Ishikawa (cell line): Measurements from ENCODE around the gene IL1A.

Source experiments
- CEBPB ChIP-seq: IDR thresholded peaks from 2 replicates; pipeline ENCODE4 v1.6.1; 2012
- CREB1 ChIP-seq: IDR thresholded peaks from 2 replicates; pipeline ENCODE4 v1.6.1; 2012; ENCODE audit warnings: low read depth
- EGR1 ChIP-seq: IDR thresholded peaks from 2 replicates; pipeline ENCODE4 v1.6.1; 2012
- EP300 ChIP-seq: IDR thresholded peaks from 2 replicates; pipeline ENCODE4 v1.6.1; 2012; ENCODE audit warnings: borderline replicate concordance
- FOXM1 ChIP-seq: IDR thresholded peaks from 2 replicates; pipeline ENCODE4 v1.6.1; 2012; ENCODE audit warnings: low read depth, borderline replicate concordance
- MAX ChIP-seq: IDR thresholded peaks from 2 replicates; pipeline ENCODE4 v1.6.1; 2012
- NFIC ChIP-seq: IDR thresholded peaks from 2 replicates; pipeline ENCODE4 v1.6.1; 2012
- RAD21 ChIP-seq: IDR thresholded peaks from 2 replicates; pipeline ENCODE4 v1.6.1; 2012; ENCODE audit warnings: low read depth
- TAF1 ChIP-seq: IDR thresholded peaks from 2 replicates; pipeline ENCODE4 v1.6.1; 2012; ENCODE audit warnings: low read depth, mild to moderate bottlenecking
- TCF12 ChIP-seq: IDR thresholded peaks from 2 replicates; pipeline ENCODE4 v1.6.1; 2012; ENCODE audit warnings: low read depth
- TEAD4 ChIP-seq: IDR thresholded peaks from 2 replicates; pipeline ENCODE4 v1.6.1; 2012
- YY1 ChIP-seq: IDR thresholded peaks from 2 replicates; pipeline ENCODE4 v1.6.1; 2012; ENCODE audit warnings: low read depth
- ZBTB7A ChIP-seq: IDR thresholded peaks from 2 replicates; pipeline ENCODE4 v1.6.1; 2012; ENCODE audit warnings: low read depth
- TF ChIP-seq, protein P1 (sequence below): IDR thresholded peaks from 2 replicates; pipeline ENCODE4 v1.6.1; 2012
- TF ChIP-seq, protein P2 (sequence below): IDR thresholded peaks from 2 replicates; pipeline ENCODE4 v1.6.1; 2012; ENCODE audit warnings: low read depth, mild to moderate bottlenecking

Gene IL1A

DNA sequence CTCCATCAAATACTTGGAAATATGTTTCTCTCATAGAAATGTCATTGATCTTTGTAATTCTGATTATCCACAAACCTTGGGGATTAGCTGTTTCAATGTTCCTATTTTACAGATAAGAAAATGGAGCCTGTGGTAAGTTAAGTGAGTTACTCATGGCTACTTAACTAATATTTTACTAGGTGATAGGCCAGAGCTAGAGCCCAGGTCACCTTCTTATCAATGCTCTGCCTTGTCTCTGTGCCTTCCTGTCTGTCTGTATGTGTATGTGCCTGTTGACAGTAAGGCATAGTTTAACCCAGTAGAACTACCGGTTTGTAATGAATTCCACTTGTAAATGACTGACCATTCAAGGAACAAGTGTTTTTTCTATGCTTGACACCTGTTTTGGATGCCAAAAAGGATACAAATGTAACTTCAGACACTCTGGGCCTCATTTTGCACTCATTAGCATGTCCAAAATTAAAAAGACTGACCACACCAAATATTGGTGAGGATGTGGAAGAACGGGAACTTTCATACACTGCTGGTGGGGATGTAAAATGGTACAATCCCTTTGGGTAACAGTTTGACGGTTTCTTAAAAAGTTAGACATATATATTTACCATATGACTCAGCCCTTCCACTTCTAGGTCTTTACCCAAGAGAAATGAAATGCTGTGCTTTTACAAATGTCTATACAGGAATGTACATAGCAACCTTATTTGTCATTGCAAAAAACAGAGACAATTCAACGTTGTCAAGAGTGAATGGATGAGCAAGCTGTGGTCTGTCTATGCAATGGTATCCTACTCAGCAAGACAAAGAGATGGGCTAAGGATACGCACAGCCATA lies 19.6 kb upstream of the IL1A start:
- TF ChIP-seq, protein P1, sequence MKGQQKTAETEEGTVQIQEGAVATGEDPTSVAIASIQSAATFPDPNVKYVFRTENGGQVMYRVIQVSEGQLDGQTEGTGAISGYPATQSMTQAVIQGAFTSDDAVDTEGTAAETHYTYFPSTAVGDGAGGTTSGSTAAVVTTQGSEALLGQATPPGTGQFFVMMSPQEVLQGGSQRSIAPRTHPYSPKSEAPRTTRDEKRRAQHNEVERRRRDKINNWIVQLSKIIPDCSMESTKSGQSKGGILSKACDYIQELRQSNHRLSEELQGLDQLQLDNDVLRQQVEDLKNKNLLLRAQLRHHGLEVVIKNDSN = no peak

DNA sequence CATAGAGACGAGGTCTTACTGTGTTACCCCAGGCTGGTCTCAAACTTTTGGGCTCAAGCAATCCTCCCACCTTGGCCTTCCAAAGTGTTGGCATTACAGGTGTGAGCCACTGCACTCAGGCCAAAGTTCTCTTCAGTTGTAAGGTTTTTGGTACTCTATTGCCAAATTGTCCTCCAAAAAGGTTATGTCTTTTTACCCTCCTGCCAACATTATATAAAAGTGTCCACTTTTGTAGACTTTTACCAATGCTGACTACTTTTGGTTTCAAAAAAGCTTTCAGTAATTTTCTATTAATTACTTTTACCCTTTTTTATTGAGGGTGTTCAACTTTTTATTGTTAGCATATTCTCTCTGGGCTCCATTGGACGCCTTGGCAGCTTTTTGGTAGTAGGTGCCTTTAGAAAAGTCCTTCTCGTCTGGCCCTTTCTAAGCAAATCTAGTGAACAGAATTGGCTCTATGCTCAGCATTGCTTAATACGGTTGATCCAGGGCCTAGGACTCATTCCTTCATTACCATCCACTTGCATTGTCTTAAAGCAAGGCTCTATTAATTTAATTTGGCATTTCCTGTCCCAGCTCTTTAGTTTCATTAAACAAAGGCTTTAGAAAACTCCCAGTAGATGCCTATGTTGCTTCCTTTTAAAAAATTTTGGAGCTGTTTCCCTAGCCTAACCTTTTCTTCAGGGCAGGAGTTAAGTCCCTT lies 16.7 kb upstream of the IL1A start:
- TF ChIP-seq ZBTB7A = no peak
- no peak for TF ChIP-seq CREB1
- no peak for TF ChIP-seq EP300
- TF ChIP-seq MAX = no peak
- no peak for TF ChIP-seq YY1
- no peak for TF ChIP-seq NFIC
- TF ChIP-seq RAD21 = no peak
- no peak for TF ChIP-seq TCF12
- no peak for TF ChIP-seq CEBPB
- no peak for TF ChIP-seq TEAD4
- TF ChIP-seq EGR1 = no peak
- TF ChIP-seq, protein P2, sequence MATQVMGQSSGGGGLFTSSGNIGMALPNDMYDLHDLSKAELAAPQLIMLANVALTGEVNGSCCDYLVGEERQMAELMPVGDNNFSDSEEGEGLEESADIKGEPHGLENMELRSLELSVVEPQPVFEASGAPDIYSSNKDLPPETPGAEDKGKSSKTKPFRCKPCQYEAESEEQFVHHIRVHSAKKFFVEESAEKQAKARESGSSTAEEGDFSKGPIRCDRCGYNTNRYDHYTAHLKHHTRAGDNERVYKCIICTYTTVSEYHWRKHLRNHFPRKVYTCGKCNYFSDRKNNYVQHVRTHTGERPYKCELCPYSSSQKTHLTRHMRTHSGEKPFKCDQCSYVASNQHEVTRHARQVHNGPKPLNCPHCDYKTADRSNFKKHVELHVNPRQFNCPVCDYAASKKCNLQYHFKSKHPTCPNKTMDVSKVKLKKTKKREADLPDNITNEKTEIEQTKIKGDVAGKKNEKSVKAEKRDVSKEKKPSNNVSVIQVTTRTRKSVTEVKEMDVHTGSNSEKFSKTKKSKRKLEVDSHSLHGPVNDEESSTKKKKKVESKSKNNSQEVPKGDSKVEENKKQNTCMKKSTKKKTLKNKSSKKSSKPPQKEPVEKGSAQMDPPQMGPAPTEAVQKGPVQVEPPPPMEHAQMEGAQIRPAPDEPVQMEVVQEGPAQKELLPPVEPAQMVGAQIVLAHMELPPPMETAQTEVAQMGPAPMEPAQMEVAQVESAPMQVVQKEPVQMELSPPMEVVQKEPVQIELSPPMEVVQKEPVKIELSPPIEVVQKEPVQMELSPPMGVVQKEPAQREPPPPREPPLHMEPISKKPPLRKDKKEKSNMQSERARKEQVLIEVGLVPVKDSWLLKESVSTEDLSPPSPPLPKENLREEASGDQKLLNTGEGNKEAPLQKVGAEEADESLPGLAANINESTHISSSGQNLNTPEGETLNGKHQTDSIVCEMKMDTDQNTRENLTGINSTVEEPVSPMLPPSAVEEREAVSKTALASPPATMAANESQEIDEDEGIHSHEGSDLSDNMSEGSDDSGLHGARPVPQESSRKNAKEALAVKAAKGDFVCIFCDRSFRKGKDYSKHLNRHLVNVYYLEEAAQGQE = no peak
- TF ChIP-seq FOXM1 = no peak

DNA sequence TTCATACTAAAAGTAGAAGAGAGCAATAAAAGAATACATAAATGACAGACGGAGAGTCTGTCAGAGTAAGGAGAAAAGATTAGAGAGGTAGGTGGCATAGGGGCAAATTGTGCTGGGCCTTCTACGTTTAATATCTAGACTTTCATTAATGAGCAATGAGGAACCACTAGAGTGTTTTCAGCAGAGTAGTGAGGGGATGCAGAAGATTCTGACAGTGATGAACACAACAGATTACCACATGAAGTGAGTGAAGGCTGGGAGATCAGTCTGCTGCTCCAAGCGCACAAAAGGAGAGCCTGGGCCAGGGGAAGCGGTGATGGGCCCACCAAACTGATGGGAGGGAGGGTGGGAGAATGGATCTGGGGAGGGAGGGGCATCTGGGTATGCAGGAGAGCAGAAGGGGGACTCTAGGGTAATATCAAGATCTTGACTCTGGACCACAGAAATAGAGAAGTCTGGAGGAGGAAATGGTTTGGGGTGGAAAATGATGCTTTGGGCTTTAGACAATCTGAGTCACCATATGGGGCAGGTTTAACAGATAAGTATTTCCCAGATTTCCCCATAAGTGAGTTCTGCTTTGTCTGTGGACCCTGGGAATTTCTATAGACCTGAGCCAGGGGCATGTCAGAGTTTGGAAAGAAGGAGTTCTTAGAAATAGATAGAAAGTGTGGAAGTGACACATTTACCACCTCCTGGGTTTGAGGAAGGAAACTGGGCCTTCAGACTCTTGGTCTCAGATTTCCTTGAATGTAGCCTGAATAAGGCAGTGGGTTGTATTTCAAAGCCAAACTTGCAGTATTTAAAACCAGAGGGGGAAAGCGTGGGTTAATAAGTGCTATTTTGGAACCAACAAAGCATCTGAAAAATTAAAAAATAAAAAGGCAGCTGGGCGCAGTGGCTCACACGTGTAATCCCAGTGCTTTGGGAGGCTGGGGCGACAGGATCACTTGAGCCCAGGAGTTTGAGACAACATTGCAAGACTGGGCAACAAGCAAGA lies 15.0 kb upstream of the IL1A start:
- TF ChIP-seq TEAD4 = no peak
- TF ChIP-seq YY1 = no peak
- TF ChIP-seq MAX = no peak
- TF ChIP-seq CREB1 = no peak
- no peak for TF ChIP-seq TAF1
- no peak for TF ChIP-seq EGR1
- no peak for TF ChIP-seq NFIC
- TF ChIP-seq, protein P1 = no peak
- TF ChIP-seq EP300 = no peak
- TF ChIP-seq, protein P2 = no peak
- TF ChIP-seq ZBTB7A = no peak
- TF ChIP-seq TCF12 = no peak

GRCh38 chr2:112796486-112796885 lies 12.2 kb upstream of the IL1A start:
- TF ChIP-seq, protein P2 = no peak
- TF ChIP-seq, protein P1 = no peak
- TF ChIP-seq RAD21 (no peak), FOXM1 (no peak), EP300 (no peak), CEBPB (no peak), TAF1 (no peak), NFIC (no peak), EGR1 (no peak), YY1 (no peak), MAX (no peak), TCF12 (no peak), TEAD4 (no peak), ZBTB7A (no peak), CREB1 (no peak)
